Astrocyte (in vitro differentiated cells and primary cell): ENCODE measurements around the gene CDK6.

Source experiments
- EZH2 ChIP-seq: IDR thresholded peaks from 2 replicates; pipeline ENCODE4 v1.6.1; 2012; ENCODE audit warnings: mild to moderate bottlenecking, low read length, inconsistent platforms; ENCODE audit not compliant: insufficient read depth
- TF ChIP-seq, protein P1 (sequence below): IDR thresholded peaks from 2 replicates; pipeline ENCODE4 v1.5.1; 2011; ENCODE audit warnings: low read depth, mild to moderate bottlenecking, inconsistent platforms, low read length, moderate library complexity; ENCODE audit not compliant: insufficient read depth

DNA sequence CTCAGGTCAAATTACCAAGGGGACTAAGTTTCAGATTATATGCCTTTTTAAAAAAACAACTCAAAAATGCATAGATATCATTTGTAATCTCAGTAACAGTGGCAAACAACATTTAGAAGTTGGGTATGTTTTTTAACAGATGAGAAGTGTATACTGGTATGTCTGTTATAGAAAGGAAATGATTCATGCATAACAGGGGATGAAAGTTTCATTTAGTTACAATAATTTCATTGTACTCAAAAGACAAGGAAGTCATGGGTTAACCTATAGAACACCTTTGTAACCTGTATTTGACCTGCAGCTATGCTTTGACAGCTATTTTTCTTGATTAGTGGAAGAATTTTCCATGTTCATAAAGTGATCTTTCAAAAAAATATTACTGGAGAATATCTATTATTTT lies 210.8 kb downstream of the CDK6 start:
- TF ChIP-seq, protein P1, sequence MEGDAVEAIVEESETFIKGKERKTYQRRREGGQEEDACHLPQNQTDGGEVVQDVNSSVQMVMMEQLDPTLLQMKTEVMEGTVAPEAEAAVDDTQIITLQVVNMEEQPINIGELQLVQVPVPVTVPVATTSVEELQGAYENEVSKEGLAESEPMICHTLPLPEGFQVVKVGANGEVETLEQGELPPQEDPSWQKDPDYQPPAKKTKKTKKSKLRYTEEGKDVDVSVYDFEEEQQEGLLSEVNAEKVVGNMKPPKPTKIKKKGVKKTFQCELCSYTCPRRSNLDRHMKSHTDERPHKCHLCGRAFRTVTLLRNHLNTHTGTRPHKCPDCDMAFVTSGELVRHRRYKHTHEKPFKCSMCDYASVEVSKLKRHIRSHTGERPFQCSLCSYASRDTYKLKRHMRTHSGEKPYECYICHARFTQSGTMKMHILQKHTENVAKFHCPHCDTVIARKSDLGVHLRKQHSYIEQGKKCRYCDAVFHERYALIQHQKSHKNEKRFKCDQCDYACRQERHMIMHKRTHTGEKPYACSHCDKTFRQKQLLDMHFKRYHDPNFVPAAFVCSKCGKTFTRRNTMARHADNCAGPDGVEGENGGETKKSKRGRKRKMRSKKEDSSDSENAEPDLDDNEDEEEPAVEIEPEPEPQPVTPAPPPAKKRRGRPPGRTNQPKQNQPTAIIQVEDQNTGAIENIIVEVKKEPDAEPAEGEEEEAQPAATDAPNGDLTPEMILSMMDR: no peak
- TF ChIP-seq EZH2: no peak
